ENCODE measurements around the gene SLC8B1. TPM values are rescaled to one million over a fixed set of nuclear protein-coding genes. Genes with fewer than 3 reads are reported as not detected.

The SLC8B1 gene
- total RNA-seq: 10 to 100 TPM; 10.7 to 12.0 TPM

DNA sequence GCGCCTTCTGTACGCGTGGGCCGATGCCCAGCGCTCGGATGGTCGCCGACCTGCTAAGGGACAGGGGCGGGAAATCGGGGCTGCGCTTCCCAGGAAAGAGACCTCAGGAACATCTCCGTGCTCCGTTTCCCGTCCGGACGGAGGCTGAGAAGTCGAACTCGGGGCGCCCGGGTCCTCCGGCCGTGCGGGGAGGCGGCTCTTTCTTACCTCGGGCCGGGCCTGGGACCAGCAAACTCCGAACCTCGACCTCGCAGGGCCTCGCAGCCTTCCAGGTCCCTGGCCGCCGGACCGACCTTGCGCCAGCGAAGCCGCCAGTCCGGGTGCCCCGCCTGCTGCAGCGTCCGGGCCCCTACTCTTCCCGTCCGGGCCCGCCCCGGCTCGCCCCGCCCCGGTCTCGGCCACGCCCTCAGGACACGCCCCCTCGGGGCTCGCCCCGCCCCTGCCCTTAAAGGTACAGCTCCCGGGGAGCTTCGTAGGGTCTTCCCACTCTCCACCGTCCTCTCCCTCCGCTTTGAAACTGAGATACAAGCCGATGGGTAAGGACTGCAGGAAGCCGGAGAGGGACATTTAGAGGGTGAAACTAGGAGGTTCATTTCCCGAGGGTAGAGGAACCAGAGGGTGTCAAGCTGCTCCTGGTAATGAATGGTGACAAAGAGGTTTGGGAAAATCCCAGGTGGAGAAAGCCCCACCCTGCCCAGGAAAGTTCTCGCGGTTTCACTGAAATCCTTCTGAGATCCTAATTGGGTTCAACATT, at the start of gene SLC8B1:
Gene SLC8B1 (minus strand): TSS at position 324 of the 754 bp plus-strand sequence. CDS start 2,231 bp downstream, outside the sequence.

DNA sequence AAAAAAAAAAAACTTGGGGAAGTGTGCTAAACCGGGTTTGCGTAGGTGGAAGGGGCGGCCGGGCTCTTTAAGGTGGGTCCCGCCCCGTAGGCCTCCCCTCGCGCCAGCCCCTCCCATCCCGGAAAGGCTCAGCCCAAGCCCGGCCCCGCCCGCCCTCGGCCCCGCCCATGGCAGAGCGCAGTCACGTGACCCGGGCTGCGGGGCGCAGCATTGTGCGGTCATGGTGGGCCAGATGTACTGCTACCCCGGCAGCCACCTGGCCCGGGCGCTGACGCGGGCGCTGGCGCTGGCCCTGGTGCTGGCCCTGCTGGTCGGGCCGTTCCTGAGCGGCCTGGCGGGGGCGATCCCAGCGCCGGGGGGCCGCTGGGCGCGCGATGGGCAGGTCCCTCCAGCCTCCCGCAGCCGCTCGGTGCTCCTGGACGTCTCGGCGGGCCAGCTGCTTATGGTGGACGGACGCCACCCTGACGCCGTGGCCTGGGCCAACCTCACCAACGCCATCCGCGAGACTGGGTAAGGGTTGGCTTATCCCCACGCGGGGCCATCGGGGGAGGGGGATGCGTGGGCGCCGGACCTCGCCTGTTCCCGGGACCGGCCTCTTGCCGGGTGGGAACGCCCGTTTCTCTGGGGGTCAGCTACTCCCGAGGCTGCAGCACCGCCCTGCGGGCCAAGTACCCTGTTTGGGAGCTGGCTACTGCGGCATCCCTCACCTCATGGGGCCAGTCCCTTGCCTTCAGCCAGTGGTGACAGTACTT, 23.6 kb upstream of the SLC8B1 start, which contains the start of gene PLBD2:
Gene PLBD2 (plus strand): TSS at position 207 of the 752 bp plus-strand sequence. CDS start 14 bp downstream, at position 221.

Small RNA genes lying within 50 kb of the gene (small RNA-seq; reads per million reads assigned to genes)
- 0 reads per million in 2 donors for gene MIR6762

Other genes starting within 250 kb of the SLC8B1 start
- under 1 TPM in 1 of 2 donors, not detected in 1; under 0.01 TPM for gene RASAL1, start 199.3 kb downstream of the SLC8B1 start, total RNA-seq
- not detected for gene CFAP73, start 185.4 kb downstream of the SLC8B1 start, total RNA-seq
- gene DDX54, start 149.6 kb downstream of the SLC8B1 start, total RNA-seq: 10 to 100 TPM; 33.4 to 48.0 TPM
- 10 to 100 TPM; 22.0 to 30.0 TPM for gene RITA1, start 149.4 kb downstream of the SLC8B1 start, total RNA-seq
- gene TPCN1, start 113.6 kb downstream of the SLC8B1 start, total RNA-seq: 10 to 100 TPM; 11.4 to 16.0 TPM
- gene PLBD2, start 23.5 kb upstream of the SLC8B1 start, total RNA-seq: 10 to 100 TPM; 44.0 to 60.6 TPM
- not detected for gene SDS, start 68.8 kb upstream of the SLC8B1 start, total RNA-seq
- 10 to 100 TPM in 1 of 2 donors, 1 to 10 TPM in 1; 5.0 to 10.7 TPM for gene SDSL, start 87.3 kb upstream of the SLC8B1 start, total RNA-seq
- not detected for gene LHX5, start 136.8 kb upstream of the SLC8B1 start, total RNA-seq

Data from melanocyte of skin (primary cell).